HEK293T (cell line): ENCODE results near the gene DCUN1D3.

Experiments used
- BHLHE40 ChIP-seq: fragments of 450-650 bp; IDR thresholded peaks from 2 replicates; pipeline ENCODE4 v1.6.1; 2016; ENCODE audit warnings: mild to moderate bottlenecking, moderate library complexity, borderline replicate concordance
- ELF4 ChIP-seq: fragments of 450-650 bp; IDR thresholded peaks from 2 replicates; pipeline ENCODE4 v1.6.1; 2017; ENCODE audit warnings: antibody characterized with exemption
- FOXK2 ChIP-seq: fragments of 450-650 bp; IDR thresholded peaks from 2 replicates; pipeline ENCODE4 v1.6.1; 2016; ENCODE audit warnings: mild to moderate bottlenecking
- FOXM1 ChIP-seq: fragments of 450-650 bp; IDR thresholded peaks from 2 replicates; pipeline ENCODE4 v1.6.1; 2017; ENCODE audit warnings: mild to moderate bottlenecking, borderline replicate concordance
- LEF1 ChIP-seq: fragments of 450-650 bp; IDR thresholded peaks from 2 replicates; pipeline ENCODE4 v1.6.1; 2017; ENCODE audit warnings: mild to moderate bottlenecking, borderline replicate concordance
- NFRKB ChIP-seq: fragments of 450-650 bp; IDR thresholded peaks from 2 replicates; pipeline ENCODE4 v1.6.1; 2016; ENCODE audit warnings: mild to moderate bottlenecking, moderate library complexity
- PKNOX1 ChIP-seq: fragments of 450-650 bp; IDR thresholded peaks from 2 replicates; pipeline ENCODE4 v1.6.1; 2016
- SP1 ChIP-seq: fragments of 450-650 bp; IDR thresholded peaks from 2 replicates; pipeline ENCODE4 v1.6.1; 2017
- SUZ12 ChIP-seq: fragments of 450-650 bp; IDR thresholded peaks from 2 replicates; pipeline ENCODE4 v1.6.1; 2016; ENCODE audit warnings: mild to moderate bottlenecking
- ZNF384 ChIP-seq: fragments of 450-650 bp; IDR thresholded peaks from 2 replicates; pipeline ENCODE4 v1.6.1; 2016

DNA sequence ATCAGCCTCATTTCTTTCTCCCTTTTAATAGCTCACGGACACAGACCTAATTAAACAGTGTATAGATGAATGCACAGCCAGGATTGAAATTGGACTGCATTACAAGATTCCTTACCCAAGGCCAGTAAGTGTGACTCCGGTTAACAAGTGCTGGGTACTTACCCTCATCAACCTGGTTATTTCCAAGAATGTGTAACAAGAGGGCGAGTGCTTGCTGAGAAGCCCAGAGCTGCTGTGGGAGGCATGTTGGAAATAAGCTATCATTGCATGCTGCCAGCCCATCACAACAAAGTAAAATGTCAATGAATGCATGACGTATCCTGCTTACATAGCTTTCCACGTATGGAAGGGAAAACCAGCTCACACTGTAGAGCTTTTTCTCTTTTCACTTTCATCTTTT, 19.9 kb upstream of the DCUN1D3 start:
- TF ChIP-seq PKNOX1 (no peak), ZNF384 (no peak), BHLHE40 (no peak), FOXM1 (no peak), NFRKB (no peak), FOXK2 (no peak), SP1 (no peak), SUZ12 (no peak), LEF1 (no peak), ELF4 (no peak)
